SK-N-SH treated with all-trans-retinoic acid at 6 μM for 48 hours (cell line): ENCODE results near the gene MARCHF9.

Experiments
- ARNTL ChIP-seq: fragments of 450-650 bp; formaldehyde crosslinking; IDR thresholded peaks from 2 replicates; pipeline ENCODE4 v1.5.0; 2020; ENCODE audit warnings: low read depth, mild to moderate bottlenecking, moderate library complexity, borderline replicate concordance
- CREB5 ChIP-seq: fragments of 250-450 bp; sonication (Bioruptor Pico); IDR thresholded peaks from 2 replicates; pipeline ENCODE4 v1.5.1; 2020; ENCODE audit warnings: low read depth, mild to moderate bottlenecking, moderate library complexity
- CSRNP3 ChIP-seq: fragments of 250-450 bp; sonication (Bioruptor Pico); IDR thresholded peaks from 2 replicates; pipeline ENCODE4 v1.5.1; 2021; ENCODE audit warnings: mild to moderate bottlenecking, moderate library complexity
- ESRRG ChIP-seq: fragments of 250-450 bp; sonication (Bioruptor Pico); IDR thresholded peaks from 2 replicates; pipeline ENCODE4 v1.6.1; 2021; ENCODE audit warnings: mild to moderate bottlenecking
- GLIS3 ChIP-seq: fragments of 250-450 bp; sonication (Bioruptor Pico); IDR thresholded peaks from 2 replicates; pipeline ENCODE4 v1.5.0; 2020; ENCODE audit warnings: mild to moderate bottlenecking, moderate library complexity
- ISL1 ChIP-seq: fragments of 250-450 bp; sonication (Bioruptor Pico); IDR thresholded peaks from 2 replicates; pipeline ENCODE4 v2.1.2; 2022; ENCODE audit warnings: mild to moderate bottlenecking, moderate library complexity
- PATZ1 ChIP-seq: fragments of 250-450 bp; sonication (Bioruptor Pico); IDR thresholded peaks from 2 replicates; pipeline ENCODE4 v1.8.0; 2020; ENCODE audit warnings: mild to moderate bottlenecking, moderate library complexity, borderline replicate concordance
- POU6F1 ChIP-seq: fragments of 250-450 bp; sonication (Bioruptor Pico); IDR thresholded peaks from 2 replicates; pipeline ENCODE4 v1.8.0; 2021; ENCODE audit warnings: low read depth, mild to moderate bottlenecking, moderate library complexity, borderline replicate concordance
- RARB ChIP-seq: fragments of 250-450 bp; sonication (Bioruptor Pico); IDR thresholded peaks from 2 replicates; pipeline ENCODE4 v1.8.0; 2021; ENCODE audit warnings: mild to moderate bottlenecking, moderate library complexity
- SNAI2 ChIP-seq: fragments of 250-450 bp; sonication (Bioruptor Pico); IDR thresholded peaks from 2 replicates; pipeline ENCODE4 v1.5.0; 2020; ENCODE audit warnings: mild to moderate bottlenecking, moderate library complexity
- TOX ChIP-seq: fragments of 250-450 bp; sonication (Bioruptor Pico); IDR thresholded peaks from 2 replicates; pipeline ENCODE4 v1.8.0; 2021; ENCODE audit warnings: mild to moderate bottlenecking, moderate library complexity, borderline replicate concordance
- ZC3H10 ChIP-seq: fragments of 250-450 bp; sonication (Bioruptor Pico); IDR thresholded peaks from 2 replicates; pipeline ENCODE4 v1.5.1; 2021; ENCODE audit warnings: mild to moderate bottlenecking, moderate library complexity

GRCh38 chr12:57755194-57755453 is 221 bp downstream of the MARCHF9 start:
- TF ChIP-seq CSRNP3 (CRISPR knock-in tag) (no peak), ARNTL (CRISPR knock-in tag) (no peak), PATZ1 (CRISPR knock-in tag) (no peak), ESRRG (no peak), TOX (no peak), POU6F1 (no peak), CREB5 (CRISPR knock-in tag) (no peak), SNAI2 (CRISPR knock-in tag) (no peak), ISL1 (CRISPR knock-in tag) (no peak), ZC3H10 (CRISPR knock-in tag) (no peak), RARB (CRISPR knock-in tag) (no peak), GLIS3 (CRISPR knock-in tag) (no peak)
